ENCODE data around the gene PPFIBP1.

PPFIBP1 gene

GRCh38 chr12:27523642-27524493 lies at the start of gene PPFIBP1:
Gene PPFIBP1, plus strand, starts transcription at chr12:27524206. Its CDS starts 109,191 bp downstream, at chr12:27633397.
- TF ChIP-seq CTCF (IDR thresholded peaks at IDR 0.05; ENCODE audit: low read depth, low read length, missing control alignments) = no peak
- peak; percentile 95 for DNase-seq (ENCODE audit: extremely low read depth, low read depth)
- peak within 1 kb of the TSS; percentile 69 for H3K4me3 ChIP-seq (replicated peaks; ENCODE audit: low read depth, low read length)

- DNase-seq (ENCODE audit: extremely low read depth, low read depth) = no peak
- no peak for TF ChIP-seq CTCF (IDR thresholded peaks at IDR 0.05; ENCODE audit: low read depth, low read length, missing control alignments)
- no peak overlapping the region for H3K4me3 ChIP-seq (replicated peaks; ENCODE audit: low read depth, low read length)
These were observed 49.7 kb upstream of the PPFIBP1 start for GRCh38 chr12:27474344-27474743.

GRCh38 chr12:27477049-27477448 lies 47.0 kb upstream of the PPFIBP1 start:
- TF ChIP-seq CTCF (IDR thresholded peaks at IDR 0.05; ENCODE audit: low read depth, low read length, missing control alignments) = no peak
- H3K4me3 ChIP-seq (replicated peaks; ENCODE audit: low read depth, low read length) = no peak overlapping the region
- DNase-seq (ENCODE audit: extremely low read depth, low read depth) = no peak

GRCh38 chr12:27478949-27479348 lies 45.1 kb upstream of the PPFIBP1 start:
- TF ChIP-seq CTCF (IDR thresholded peaks at IDR 0.05; ENCODE audit: low read depth, low read length, missing control alignments) = no peak
- no peak for DNase-seq (ENCODE audit: extremely low read depth, low read depth)
- no peak overlapping the region for H3K4me3 ChIP-seq (replicated peaks; ENCODE audit: low read depth, low read length)

- H3K4me3 ChIP-seq (replicated peaks; ENCODE audit: low read depth, low read length) = no peak overlapping the region
- TF ChIP-seq CTCF (IDR thresholded peaks at IDR 0.05; ENCODE audit: low read depth, low read length, missing control alignments) = no peak
- DNase-seq (ENCODE audit: extremely low read depth, low read depth) = no peak
These were observed 44.0 kb upstream of the PPFIBP1 start for GRCh38 chr12:27480016-27480415.

GRCh38 chr12:27486961-27487360 lies 37.0 kb upstream of the PPFIBP1 start:
- TF ChIP-seq CTCF (IDR thresholded peaks at IDR 0.05; ENCODE audit: low read depth, low read length, missing control alignments) = no peak
- DNase-seq (ENCODE audit: extremely low read depth, low read depth) = no peak
- no peak overlapping the region for H3K4me3 ChIP-seq (replicated peaks; ENCODE audit: low read depth, low read length)

All from HFF-Myc (cell line).